HG03558 (cell line): ENCODE data around the gene AP5Z1.
A peak's percentile ranks its signal among the peaks of the same experiment; 100 is the strongest.

ENCODE experiments used
- ATAC-seq: cut with Tn5 transposase; IDR thresholded peaks from one replicate; pipeline ENCODE4 v1.9.1; 2021; ENCODE audit warnings: moderate number of reproducible peaks; ENCODE audit not compliant: unreplicated experiment; ENCODE audit errors: extremely low read depth

Gene AP5Z1

GRCh38 chr7:4745971-4746919 lies 29.2 kb upstream of the AP5Z1 start:
- no peak for ATAC-seq

- no peak for ATAC-seq
These were observed 28.4 kb upstream of the AP5Z1 start for GRCh38 chr7:4747013-4747412.

DNA sequence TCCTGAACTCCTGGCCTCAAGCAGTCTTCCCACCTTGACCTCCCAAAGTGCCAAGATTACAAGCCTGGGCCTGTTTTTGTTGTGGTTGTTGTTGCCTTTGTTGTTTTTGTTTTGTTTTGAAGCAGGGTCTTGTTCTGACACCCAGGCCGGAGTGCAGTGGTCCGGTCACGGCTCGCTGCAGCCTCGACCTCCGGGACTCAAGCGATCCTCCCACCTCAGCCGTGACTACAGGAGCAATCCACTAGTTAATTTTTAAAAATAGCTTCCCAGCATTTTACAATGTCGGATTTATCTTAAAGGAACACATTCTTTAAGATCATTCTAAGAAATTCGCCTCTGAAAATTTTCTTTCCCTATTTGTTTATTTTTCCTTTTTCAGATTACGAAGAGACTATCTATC lies 27.7 kb upstream of the AP5Z1 start:
- no peak for ATAC-seq

- ATAC-seq = no peak
These were observed 27.2 kb upstream of the AP5Z1 start for GRCh38 chr7:4748231-4748681.

DNA sequence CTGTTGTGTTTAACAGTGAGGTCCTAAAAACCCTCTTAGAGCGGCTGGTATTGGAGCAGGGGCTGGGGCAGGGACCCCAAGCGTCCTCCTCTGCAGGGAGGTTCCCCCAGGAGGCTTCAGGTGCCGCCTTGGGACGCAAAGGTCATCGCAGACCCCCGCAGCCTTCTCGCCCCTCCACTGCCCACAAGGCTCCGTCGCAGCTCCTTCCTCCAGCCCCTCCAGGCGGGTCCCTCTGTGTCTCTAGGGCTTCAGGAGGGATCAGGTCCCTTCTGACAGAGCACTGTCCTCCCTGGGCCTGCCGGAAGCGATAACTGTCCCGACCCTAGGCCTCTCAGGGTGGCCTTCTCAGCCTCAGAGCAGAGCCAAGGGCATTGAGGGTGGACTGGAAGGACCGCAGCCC lies 26.1 kb upstream of the AP5Z1 start:
- no peak for ATAC-seq

DNA sequence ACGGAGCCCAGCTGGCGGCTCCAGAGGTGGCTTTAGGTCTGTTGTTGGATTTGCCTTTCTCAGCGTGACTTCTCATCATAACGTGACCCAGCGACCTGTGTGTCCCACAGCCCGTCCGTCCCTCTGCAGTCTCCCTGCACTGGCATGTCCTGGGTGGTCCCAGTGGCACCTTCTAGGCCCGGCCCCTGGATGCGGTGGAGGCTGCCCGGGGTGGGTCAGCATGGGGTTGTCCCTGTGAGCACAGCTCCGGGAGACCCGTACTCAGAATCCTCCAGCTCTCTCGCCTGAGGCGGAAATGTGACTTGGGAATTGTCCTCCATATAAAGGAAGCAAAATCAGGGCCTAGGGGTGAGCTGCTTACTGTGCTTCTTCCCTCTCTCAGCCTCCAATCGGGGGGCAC lies 25.6 kb upstream of the AP5Z1 start:
- ATAC-seq = no peak

- no peak for ATAC-seq
These were observed 23.9 kb upstream of the AP5Z1 start for GRCh38 chr7:4751398-4751947.

DNA sequence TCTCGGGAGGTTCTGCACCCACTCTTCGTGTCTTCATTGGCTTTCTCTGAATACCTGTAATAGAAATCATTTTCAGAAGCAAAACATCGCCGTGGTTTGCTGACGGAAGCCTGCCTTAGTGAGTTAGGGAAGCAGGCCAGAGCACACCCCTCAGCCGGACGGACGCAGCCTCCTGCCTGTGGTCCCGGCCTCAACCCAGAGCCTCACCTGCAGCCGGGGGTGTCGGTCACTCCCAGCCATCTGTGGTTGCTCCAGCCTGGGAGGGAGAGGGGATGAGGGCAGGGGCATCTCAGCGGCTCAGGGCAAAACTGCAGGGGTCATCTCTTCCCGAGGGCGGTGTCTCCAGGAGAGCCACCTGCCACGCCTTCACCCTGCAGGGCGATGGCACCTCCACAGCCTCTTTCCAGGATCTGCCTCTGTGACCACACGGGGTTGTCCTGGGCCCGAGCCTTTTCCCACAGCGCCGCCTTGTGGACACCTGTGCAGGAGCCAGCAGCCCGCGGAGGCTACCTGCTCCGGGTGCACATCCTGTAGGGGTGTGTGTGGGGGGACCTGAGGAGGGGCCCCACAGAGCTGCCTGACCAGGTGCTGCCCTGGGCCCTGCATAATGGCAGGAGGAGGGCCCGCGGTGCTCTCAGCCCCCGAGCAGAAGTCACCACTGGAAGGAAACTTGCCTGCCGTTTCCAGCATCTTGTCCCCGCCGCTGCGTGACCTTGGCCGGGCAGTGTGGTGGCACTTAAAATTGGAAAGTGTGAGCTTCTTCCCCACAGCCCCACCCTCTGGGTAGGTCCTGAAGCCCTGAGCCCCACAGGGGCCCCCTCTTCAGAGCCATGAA lies 21.6 kb upstream of the AP5Z1 start:
- ATAC-seq = peak; percentile 56

DNA sequence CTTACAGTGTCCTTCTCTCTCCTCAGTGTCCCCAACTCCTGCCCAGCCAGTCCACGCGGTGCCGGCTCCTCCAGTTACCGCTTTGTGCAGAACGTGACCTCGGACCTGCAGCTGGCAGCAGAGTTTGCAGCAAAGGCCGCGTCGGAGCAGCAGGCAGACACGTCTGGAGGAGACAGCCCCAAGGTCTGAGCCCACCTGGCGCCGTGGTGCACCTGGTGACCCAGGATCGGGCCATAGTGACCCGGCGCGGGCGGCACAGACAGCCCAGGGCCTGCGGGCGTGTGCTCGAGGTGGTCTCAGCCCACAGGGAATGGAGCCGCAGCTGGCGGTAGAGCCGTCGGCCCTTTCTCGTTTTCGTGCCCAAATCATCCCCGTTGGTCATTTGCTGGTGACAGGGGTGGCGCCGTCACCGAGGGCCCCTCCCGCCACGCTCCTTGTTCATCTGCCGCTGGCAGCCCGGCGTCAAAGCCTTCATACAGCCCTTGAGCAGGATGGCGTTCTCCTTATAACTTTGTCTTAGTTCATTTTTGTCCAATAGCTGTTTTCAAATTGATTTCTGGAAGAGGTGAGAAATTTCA lies 20.9 kb upstream of the AP5Z1 start:
- no peak for ATAC-seq

DNA sequence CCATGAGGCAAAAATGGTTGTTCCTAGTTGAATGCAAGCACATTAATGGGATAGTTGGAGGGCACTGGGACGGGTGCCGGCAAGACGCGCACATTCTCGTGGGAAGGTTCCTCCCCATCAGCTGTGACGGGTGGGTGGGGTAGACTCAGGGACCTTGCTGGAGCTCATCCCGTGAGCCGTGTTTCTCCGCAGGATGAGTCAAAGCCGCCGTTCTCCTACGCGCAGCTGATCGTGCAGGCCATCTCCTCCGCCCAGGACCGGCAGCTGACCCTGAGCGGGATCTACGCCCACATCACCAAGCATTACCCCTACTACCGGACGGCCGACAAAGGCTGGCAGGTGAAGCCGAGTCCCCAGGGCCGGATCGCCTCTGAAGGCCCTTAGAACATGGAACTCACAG lies 20.4 kb upstream of the AP5Z1 start:
- no peak for ATAC-seq

DNA sequence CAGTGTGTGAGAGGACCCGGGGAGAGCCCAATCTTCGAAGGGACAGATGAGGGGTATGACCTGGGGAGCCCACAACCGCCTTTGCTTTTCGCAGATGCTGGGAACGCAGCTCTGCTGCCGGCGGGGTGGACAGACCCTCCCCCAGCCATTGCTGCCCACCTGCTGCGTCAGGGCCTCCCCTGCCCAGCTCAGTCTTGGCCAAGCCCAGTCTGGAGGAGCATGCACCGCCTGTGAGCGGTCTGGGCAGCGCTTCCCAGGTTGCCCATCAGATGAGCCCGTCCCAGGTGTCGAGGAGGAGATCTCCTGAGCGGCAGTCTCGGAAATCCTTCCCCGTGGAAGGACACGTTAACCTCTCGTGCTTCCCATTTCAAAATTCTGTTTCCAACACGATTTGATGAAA lies 17.3 kb upstream of the AP5Z1 start:
- ATAC-seq = no peak

GRCh38 chr7:4758791-4759190 lies 16.6 kb upstream of the AP5Z1 start:
- no peak for ATAC-seq

GRCh38 chr7:4759211-4759610 lies 16.2 kb upstream of the AP5Z1 start:
- no peak for ATAC-seq

DNA sequence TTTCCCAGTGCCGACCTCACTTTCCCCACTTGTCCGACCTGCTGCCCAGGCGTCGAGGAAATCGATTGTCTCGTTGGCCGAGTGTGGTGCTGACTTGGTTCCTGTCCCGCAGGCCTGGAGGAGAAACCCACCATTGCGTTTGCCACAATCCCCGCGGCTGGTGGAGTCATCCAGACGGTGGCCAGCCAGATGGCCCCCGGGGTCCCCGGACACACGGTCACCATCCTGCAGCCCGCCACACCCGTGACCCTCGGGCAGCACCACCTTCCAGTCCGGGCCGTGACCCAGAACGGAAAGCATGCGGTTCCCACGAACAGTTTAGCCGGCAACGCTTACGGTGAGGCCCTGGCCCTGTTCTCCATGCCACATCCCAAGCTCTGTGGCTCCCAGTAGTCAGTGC lies 14.5 kb upstream of the AP5Z1 start:
- ATAC-seq = no peak

DNA sequence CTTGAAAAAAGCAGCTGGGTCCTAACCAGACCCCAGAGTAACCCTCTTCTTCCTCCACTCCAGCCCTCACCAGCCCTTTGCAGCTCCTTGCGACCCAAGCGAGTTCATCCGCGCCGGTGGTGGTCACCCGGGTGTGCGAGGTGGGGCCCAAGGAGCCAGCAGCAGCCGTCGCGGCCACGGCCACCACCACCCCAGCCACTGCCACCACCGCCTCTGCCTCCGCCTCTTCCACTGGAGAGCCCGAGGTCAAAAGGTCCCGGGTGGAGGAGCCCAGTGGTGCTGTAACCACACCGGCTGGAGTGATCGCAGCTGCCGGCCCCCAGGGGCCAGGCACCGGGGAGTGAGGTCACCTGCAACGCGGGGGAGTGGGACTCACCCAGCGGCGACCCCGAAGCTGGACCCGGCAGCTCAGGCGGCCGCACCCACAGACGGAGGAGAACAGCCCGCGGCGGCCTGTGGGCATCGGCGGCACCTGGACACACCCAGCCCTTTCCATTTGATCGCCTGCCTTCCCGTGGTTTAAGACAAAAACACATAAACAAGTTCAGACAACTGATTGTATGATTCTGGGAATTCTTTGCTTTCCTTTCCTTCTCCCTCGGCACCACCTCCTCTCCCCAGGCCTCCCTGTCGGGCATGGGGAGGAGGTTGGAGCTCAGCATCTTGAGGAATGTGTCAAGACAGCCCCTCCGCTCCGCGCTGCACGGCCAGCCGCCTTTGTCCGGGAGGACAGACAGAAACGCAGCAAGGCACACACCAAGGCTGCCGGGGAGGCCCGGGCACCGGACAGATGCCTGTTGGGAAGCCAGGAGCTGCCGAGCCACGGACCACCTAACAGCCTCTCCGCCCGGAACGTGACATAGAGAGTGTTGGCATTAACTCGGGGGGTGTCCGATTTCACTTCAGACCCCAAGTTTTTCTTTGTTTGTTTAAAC lies 13.0 kb upstream of the AP5Z1 start:
- ATAC-seq = no peak

- no peak for ATAC-seq
These were observed 12.2 kb upstream of the AP5Z1 start for GRCh38 chr7:4763091-4763793.

DNA sequence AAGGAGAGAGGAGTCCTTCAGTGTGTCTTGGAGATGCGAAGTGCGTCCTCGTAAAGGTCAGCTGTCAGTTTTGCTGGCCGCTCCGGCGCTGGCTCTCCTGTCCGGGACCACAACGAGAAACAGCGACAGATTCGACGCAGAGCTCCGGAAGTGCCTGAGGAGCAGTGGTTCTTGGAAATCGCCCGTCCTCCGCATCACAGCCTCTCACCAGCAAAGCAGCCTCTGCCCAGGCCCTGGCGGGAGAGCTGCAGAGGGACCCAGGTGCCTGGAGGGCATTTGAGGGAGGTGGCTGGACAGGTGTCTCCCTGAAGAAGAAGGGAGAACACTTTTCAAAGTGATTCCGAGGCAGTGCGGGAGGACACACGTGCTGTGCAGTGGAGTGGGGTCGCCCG lies 11.6 kb upstream of the AP5Z1 start:
- no peak for ATAC-seq

GRCh38 chr7:4764402-4765007 lies 10.9 kb upstream of the AP5Z1 start:
- ATAC-seq = no peak
